Astrocyte (in vitro differentiated cells and primary cell): ENCODE data around the gene TEN1. TPM values are rescaled to one million over a fixed set of nuclear protein-coding genes. Genes with fewer than 3 reads are reported as not detected.

ENCODE experiments used
- DNase-seq: peaks from one replicate; pipeline ENCODE4 v3.0.0-alpha.2; 2010; ENCODE audit warnings: low read depth
- FAIRE-seq: peaks from 2 replicates; lab custom pipeline; 2011; peaks lifted over from hg19 to GRCh38; lab: Jason Lieb, UNC
- H2AFZ ChIP-seq: 2 replicates; pipeline ENCODE4 v1.6.0; 2012; ENCODE audit warnings: low read depth, low read length, inconsistent platforms
- H3K27ac ChIP-seq: 2 replicates; pipeline ENCODE4 v1.5.1; 2011; ENCODE audit warnings: low read depth, low read length, inconsistent platforms
- H3K27me3 ChIP-seq: 2 replicates; pipeline ENCODE4 v1.6.0; 2011; ENCODE audit warnings: low read length, inconsistent platforms; ENCODE audit not compliant: insufficient read depth
- H3K36me3 ChIP-seq: 2 replicates; pipeline ENCODE4 v1.5.1; 2011; ENCODE audit warnings: low read length, inconsistent platforms; ENCODE audit not compliant: insufficient read depth
- H3K4me1 ChIP-seq: 2 replicates; pipeline ENCODE4 v1.5.1; 2011; ENCODE audit warnings: low read length, inconsistent platforms; ENCODE audit not compliant: insufficient read depth
- H3K4me2 ChIP-seq: 2 replicates; pipeline ENCODE4 v1.6.0; 2012; ENCODE audit warnings: low read length, inconsistent platforms
- H3K4me3 ChIP-seq: 2 replicates; pipeline ENCODE4 v1.5.1; 2011; ENCODE audit warnings: low read depth, mild to moderate bottlenecking, low read length, inconsistent platforms; ENCODE audit not compliant: insufficient read depth
- H3K79me2 ChIP-seq: 2 replicates; pipeline ENCODE4 v1.6.0; 2012; ENCODE audit warnings: mild to moderate bottlenecking, low read length, inconsistent platforms; ENCODE audit not compliant: insufficient read depth
- H3K9ac ChIP-seq: 2 replicates; pipeline ENCODE4 v1.6.0; 2012; ENCODE audit warnings: mild to moderate bottlenecking, low read length, inconsistent platforms
- H3K9me3 ChIP-seq: 2 replicates; pipeline ENCODE4 v1.5.1; 2012; ENCODE audit warnings: low read depth, mild to moderate bottlenecking, low read length, inconsistent platforms; ENCODE audit not compliant: insufficient read depth
- H4K20me1 ChIP-seq: 2 replicates; pipeline ENCODE4 v1.6.0; 2012; ENCODE audit warnings: low read length, inconsistent platforms; ENCODE audit not compliant: insufficient read depth
- H3K27ac Mint-ChIP-seq: one replicate; pipeline ENCODE4 v1.8.0; 2021; ENCODE audit warnings: mild to moderate bottlenecking, mixed read lengths; ENCODE audit not compliant: unreplicated experiment
- H3K27me3 Mint-ChIP-seq: one replicate; pipeline ENCODE4 v1.8.0; 2021; ENCODE audit warnings: low read depth, mixed read lengths; ENCODE audit not compliant: unreplicated experiment
- H3K36me3 Mint-ChIP-seq: one replicate; pipeline ENCODE4 v1.8.0; 2021; ENCODE audit warnings: low read depth, mixed read lengths; ENCODE audit not compliant: unreplicated experiment
- H3K4me1 Mint-ChIP-seq: one replicate; pipeline ENCODE4 v1.8.0; 2021; ENCODE audit warnings: low read depth, mixed read lengths; ENCODE audit not compliant: unreplicated experiment
- H3K4me3 Mint-ChIP-seq: one replicate; pipeline ENCODE4 v1.8.0; 2021; ENCODE audit warnings: mild to moderate bottlenecking, moderate library complexity, mixed read lengths; ENCODE audit not compliant: unreplicated experiment
- H3K9me3 Mint-ChIP-seq: one replicate; pipeline ENCODE4 v1.8.0; 2021; ENCODE audit warnings: mild to moderate bottlenecking, mixed read lengths; ENCODE audit not compliant: unreplicated experiment
- CTCF ChIP-seq: IDR thresholded peaks from 2 replicates; pipeline ENCODE4 v1.5.1; 2011; ENCODE audit warnings: low read depth, mild to moderate bottlenecking, inconsistent platforms, low read length, moderate library complexity; ENCODE audit not compliant: insufficient read depth
- EZH2 ChIP-seq: IDR thresholded peaks from 2 replicates; pipeline ENCODE4 v1.6.1; 2012; ENCODE audit warnings: mild to moderate bottlenecking, low read length, inconsistent platforms; ENCODE audit not compliant: insufficient read depth
- total RNA-seq: library from RNA; stranded (reverse); gene quantifications from 2 replicates; pipeline ENCODE4 v1.2.1, GENCODE V29; 2021

The TEN1 gene
- total RNA-seq, 1 donor from 2014 or later, result 17.7 TPM

DNA sequence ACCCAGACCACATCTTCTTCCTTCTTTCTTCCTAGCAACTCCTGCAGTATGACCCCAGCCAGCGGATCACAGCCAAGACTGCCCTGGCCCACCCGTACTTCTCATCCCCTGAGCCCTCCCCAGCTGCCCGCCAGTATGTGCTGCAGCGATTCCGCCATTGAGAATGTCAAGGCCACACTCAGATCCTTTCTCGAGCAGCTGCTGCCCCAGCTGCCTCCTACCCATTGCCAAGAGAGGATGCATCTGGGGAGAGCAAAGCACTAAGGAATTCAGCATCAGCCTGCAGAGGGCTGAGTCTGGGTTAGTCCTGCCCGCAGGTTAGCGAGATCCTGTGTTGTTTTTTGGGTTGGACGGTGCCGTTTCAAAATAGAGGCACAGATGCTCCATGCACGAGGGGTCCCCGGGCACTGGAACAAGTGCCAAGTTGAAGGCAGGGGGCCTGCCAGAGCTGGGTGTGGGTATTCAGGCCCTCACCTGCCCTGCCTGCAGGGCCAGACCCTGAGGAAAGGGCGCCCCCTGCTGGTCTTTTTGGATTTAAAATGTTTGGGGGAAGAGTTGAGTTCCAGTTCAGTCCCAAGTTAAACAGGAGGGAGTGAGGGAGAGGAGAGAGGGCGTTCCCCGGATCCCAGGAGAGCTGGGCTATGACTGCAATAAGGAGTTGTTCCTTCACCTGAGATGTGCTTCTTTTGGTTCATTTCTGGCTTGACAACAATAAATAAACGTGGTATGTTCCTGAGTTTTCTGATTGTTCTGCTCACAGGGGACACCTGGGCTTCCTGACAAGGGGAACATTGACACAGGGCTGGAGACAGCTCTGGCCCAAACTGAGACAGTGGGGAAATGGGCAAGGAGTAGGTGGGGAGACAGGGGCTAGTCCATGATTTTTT, 26.5 kb downstream of the TEN1 start:
- peak overlapping the region; percentile 36 for H3K27ac Mint-ChIP-seq

DNA sequence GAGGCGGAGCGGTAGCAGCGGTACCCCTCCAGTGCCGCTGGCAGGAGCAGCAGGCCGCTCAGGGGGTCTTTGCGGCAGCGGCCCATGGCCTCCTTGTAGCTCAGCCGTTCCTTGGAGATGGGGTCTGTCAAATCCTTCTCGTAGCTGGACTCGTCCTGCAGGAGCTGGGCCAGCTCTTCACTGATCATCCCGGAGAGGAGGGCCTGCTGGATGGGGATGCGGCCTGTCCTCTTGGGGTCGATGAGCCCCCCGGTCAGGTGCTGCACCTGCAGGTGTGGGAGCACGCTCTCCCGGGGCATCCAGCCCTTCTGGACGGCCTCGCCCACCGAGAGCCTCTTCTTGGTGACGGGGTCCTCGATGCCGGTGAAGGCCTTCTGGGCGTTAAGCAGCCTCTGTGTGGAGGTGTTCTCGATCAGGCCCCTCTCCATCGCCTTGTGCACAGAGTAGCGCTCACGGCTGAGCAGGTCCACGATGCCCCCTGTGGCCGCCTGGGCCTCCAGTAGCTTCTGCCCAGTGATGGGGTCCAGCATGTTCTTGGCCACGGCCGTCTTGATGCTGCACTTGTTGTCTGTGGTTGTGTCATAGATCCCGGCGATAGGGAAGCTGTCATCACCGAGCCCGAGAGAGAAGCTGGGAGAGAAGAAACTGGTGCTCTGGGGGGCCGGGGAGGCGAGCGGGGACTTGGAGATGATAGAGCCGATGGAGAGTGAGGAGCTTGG, 28.2 kb downstream of the TEN1 start:
- TF ChIP-seq CTCF, result no peak
- TF ChIP-seq EZH2, result no peak
- H4K20me1 ChIP-seq, result no peaks in the 10 kb centered on the region
- Mint-ChIP-seq H3K4me3 (no peak overlapping the region), H3K9me3 (peaks cover 4% of the 10 kb centered on the region), H3K27ac (no peak overlapping the region), H3K27me3 (peaks cover 16% of the 10 kb centered on the region), H3K4me1 (peaks cover 8% of the 10 kb centered on the region), H3K36me3 (peaks cover 7% of the 10 kb centered on the region)
- no peak overlapping the region for H3K4me2 ChIP-seq
- H3K4me1 ChIP-seq, result no peaks in the 10 kb centered on the region
- H3K9ac ChIP-seq, result no peak overlapping the region
- no peaks in the 10 kb centered on the region for H3K79me2 ChIP-seq
- no peak overlapping the region for H3K27ac ChIP-seq
- H2AFZ ChIP-seq, result no peak overlapping the region
- H3K36me3 ChIP-seq, result no peaks in the 10 kb centered on the region
- DNase-seq (no peak), FAIRE-seq (no peak)
- no peaks in the 10 kb centered on the region for H3K9me3 ChIP-seq
- no peak overlapping the region for H3K4me3 ChIP-seq
- no peaks in the 10 kb centered on the region for H3K27me3 ChIP-seq

More for the DNA sequence above, 26.5 kb downstream of the TEN1 start:
- Histone ChIP-seq H3K27me3 (no peaks in the 10 kb centered on the region), H3K36me3 (no peaks in the 10 kb centered on the region), H2AFZ (no peak overlapping the region), H3K79me2 (no peaks in the 10 kb centered on the region), H3K4me3 (no peak overlapping the region), H4K20me1 (no peaks in the 10 kb centered on the region), H3K9me3 (no peaks in the 10 kb centered on the region), H3K27ac (no peak overlapping the region), H3K4me2 (no peak overlapping the region), H3K4me1 (no peaks in the 10 kb centered on the region), H3K9ac (no peak overlapping the region)
- peak overlapping the region; percentile 20 for H3K4me3 Mint-ChIP-seq
- FAIRE-seq (no peak), DNase-seq (no peak)
- no peak for TF ChIP-seq EZH2
- peak; percentile 47 for TF ChIP-seq CTCF
- H3K27me3 Mint-ChIP-seq, result peaks cover 9% of the 10 kb centered on the region
- H3K4me1 Mint-ChIP-seq, result peaks cover 8% of the 10 kb centered on the region
- H3K9me3 Mint-ChIP-seq, result peaks cover 4% of the 10 kb centered on the region
- H3K36me3 Mint-ChIP-seq, result peaks cover 11% of the 10 kb centered on the region

DNA sequence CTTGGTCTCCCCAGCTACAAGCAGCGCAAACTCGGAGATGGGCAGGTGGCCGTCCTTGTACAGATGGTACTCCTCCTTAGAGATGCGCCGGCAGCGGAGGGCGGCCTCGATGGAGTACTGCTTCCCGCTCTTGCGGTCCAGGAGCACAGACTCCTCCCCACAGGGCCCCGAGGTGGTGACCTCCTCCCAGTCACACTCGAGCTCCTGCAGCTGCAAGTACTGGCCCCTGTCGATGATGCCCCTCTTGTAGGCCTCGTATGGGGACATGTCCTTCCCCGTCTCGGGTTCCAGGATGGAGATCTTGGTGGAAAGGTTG, 28.8 kb downstream of the TEN1 start:
- no peak overlapping the region for H2AFZ ChIP-seq
- H3K9ac ChIP-seq, result no peak overlapping the region

More for the DNA sequence above, 28.8 kb downstream of the TEN1 start:
- Histone ChIP-seq H3K4me1 (no peaks in the 10 kb centered on the region), H4K20me1 (no peaks in the 10 kb centered on the region), H3K4me2 (no peak overlapping the region), H3K27ac (no peak overlapping the region), H3K4me3 (no peak overlapping the region), H3K27me3 (no peaks in the 10 kb centered on the region), H3K79me2 (no peaks in the 10 kb centered on the region), H3K9me3 (no peaks in the 10 kb centered on the region), H3K36me3 (no peaks in the 10 kb centered on the region)
- H3K36me3 Mint-ChIP-seq, result peaks cover 7% of the 10 kb centered on the region
- no peak overlapping the region for H3K4me3 Mint-ChIP-seq
- H3K9me3 Mint-ChIP-seq, result peaks cover 4% of the 10 kb centered on the region
- FAIRE-seq (no peak), DNase-seq (no peak)
- TF ChIP-seq EZH2 (no peak), CTCF (no peak)
- peaks cover 8% of the 10 kb centered on the region for H3K4me1 Mint-ChIP-seq
- H3K27me3 Mint-ChIP-seq, result peaks cover 16% of the 10 kb centered on the region
- no peak overlapping the region for H3K27ac Mint-ChIP-seq
